HEK293 (cell line): ENCODE measurements around the gene PBX3.

Source experiments
- CTCF ChIP-seq: fragments of 450-650 bp; formaldehyde crosslinking; IDR thresholded peaks from 2 replicates; pipeline ENCODE4 v1.5.1; 2016; ENCODE audit warnings: missing biosample characterization, missing genetic modification characterization
- GLI2 ChIP-seq: fragments of 450-650 bp; formaldehyde crosslinking; IDR thresholded peaks from 2 replicates; pipeline ENCODE4; 2017; ENCODE audit warnings: missing biosample characterization, missing genetic modification characterization, low read depth, borderline replicate concordance
- HOXD13 ChIP-seq: sonication (generic); formaldehyde crosslinking; IDR thresholded peaks from 2 replicates; pipeline ENCODE4 v1.8.0; 2022; ENCODE audit warnings: missing genetic modification reagents, borderline replicate concordance
- SCRT2 ChIP-seq: fragments of 450-650 bp; formaldehyde crosslinking; IDR thresholded peaks from 2 replicates; pipeline ENCODE4 v1.5.1; 2016; ENCODE audit warnings: missing biosample characterization, missing genetic modification characterization
- ZNF132 ChIP-seq: fragments of 450-650 bp; formaldehyde crosslinking; IDR thresholded peaks from 2 replicates; pipeline ENCODE4 v1.5.1; 2017; ENCODE audit warnings: missing biosample characterization, missing genetic modification characterization, borderline replicate concordance
- ZNF138 ChIP-seq: fragments of 450-650 bp; formaldehyde crosslinking; IDR thresholded peaks from 2 replicates; pipeline ENCODE4 v1.5.1; 2016; ENCODE audit warnings: missing biosample characterization, missing genetic modification characterization, borderline replicate concordance
- ZNF155 ChIP-seq: fragments of 450-650 bp; formaldehyde crosslinking; IDR thresholded peaks from 2 replicates; pipeline ENCODE4 v1.5.1; 2016; ENCODE audit warnings: missing biosample characterization, missing genetic modification characterization
- ZNF24 ChIP-seq: fragments of 450-650 bp; formaldehyde crosslinking; IDR thresholded peaks from 2 replicates; pipeline ENCODE4 v1.5.1; 2016; ENCODE audit warnings: missing biosample characterization, missing genetic modification characterization
- ZNF274 ChIP-seq, 2 experiments: fragments of 200-500 bp in 1 of 2; fragments of 450-650 bp in 1 of 2; sonication (Bioruptor generic) in 1 of 2; formaldehyde crosslinking in 1 of 2; IDR thresholded peaks; 2 replicates each; pipeline versions ENCODE4 v1.5.1 to v1.6.1; 2014 to 2016; ENCODE audit warnings: borderline replicate concordance in 1 of 2, inconsistent platforms in 1 of 2, low read length in 1 of 2, missing biosample characterization in 1 of 2, missing genetic modification characterization in 1 of 2
- ZNF558 ChIP-seq: fragments of 450-650 bp; formaldehyde crosslinking; IDR thresholded peaks from 2 replicates; pipeline ENCODE4 v1.5.1; 2016; ENCODE audit warnings: missing biosample characterization, missing genetic modification characterization
- ZNF660 ChIP-seq: fragments of 450-650 bp; IDR thresholded peaks from 2 replicates; pipeline ENCODE4 v1.5.1; 2018; ENCODE audit warnings: missing biosample characterization, mild to moderate bottlenecking, missing genetic modification characterization
- TF ChIP-seq, protein P1 (sequence below): fragments of 450-650 bp; formaldehyde crosslinking; IDR thresholded peaks from 2 replicates; pipeline ENCODE4 v1.5.1; 2017; ENCODE audit warnings: missing biosample characterization, missing genetic modification characterization
- TF ChIP-seq, protein P2 (sequence below): fragments of 450-650 bp; formaldehyde crosslinking; IDR thresholded peaks from 2 replicates; pipeline ENCODE4 v1.5.1; 2016; ENCODE audit warnings: missing biosample characterization, missing genetic modification characterization, low read depth

- TF ChIP-seq ZNF138 (tag by site-specific recombination) (no peak), HOXD13 (CRISPR knock-in tag) (no peak), ZNF132 (tag by site-specific recombination) (no peak), ZNF558 (no peak), GLI2 (no peak), SCRT2 (tag by site-specific recombination) (no peak), CTCF (tag by site-specific recombination) (no peak), ZNF274 (IDR thresholded peaks at IDR 0.05; ENCODE audit: low read length) (no peak), ZNF274 (tag by site-specific recombination; IDR thresholded peaks at IDR 0.05; ENCODE audit: borderline replicate concordance) (no peak), ZNF24 (tag by site-specific recombination) (no peak), ZNF660 (no peak), ZNF155 (tag by site-specific recombination) (no peak)
- TF ChIP-seq, protein P1, sequence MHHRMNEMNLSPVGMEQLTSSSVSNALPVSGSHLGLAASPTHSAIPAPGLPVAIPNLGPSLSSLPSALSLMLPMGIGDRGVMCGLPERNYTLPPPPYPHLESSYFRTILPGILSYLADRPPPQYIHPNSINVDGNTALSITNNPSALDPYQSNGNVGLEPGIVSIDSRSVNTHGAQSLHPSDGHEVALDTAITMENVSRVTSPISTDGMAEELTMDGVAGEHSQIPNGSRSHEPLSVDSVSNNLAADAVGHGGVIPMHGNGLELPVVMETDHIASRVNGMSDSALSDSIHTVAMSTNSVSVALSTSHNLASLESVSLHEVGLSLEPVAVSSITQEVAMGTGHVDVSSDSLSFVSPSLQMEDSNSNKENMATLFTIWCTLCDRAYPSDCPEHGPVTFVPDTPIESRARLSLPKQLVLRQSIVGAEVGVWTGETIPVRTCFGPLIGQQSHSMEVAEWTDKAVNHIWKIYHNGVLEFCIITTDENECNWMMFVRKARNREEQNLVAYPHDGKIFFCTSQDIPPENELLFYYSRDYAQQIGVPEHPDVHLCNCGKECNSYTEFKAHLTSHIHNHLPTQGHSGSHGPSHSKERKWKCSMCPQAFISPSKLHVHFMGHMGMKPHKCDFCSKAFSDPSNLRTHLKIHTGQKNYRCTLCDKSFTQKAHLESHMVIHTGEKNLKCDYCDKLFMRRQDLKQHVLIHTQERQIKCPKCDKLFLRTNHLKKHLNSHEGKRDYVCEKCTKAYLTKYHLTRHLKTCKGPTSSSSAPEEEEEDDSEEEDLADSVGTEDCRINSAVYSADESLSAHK = no peak
- TF ChIP-seq, protein P2, sequence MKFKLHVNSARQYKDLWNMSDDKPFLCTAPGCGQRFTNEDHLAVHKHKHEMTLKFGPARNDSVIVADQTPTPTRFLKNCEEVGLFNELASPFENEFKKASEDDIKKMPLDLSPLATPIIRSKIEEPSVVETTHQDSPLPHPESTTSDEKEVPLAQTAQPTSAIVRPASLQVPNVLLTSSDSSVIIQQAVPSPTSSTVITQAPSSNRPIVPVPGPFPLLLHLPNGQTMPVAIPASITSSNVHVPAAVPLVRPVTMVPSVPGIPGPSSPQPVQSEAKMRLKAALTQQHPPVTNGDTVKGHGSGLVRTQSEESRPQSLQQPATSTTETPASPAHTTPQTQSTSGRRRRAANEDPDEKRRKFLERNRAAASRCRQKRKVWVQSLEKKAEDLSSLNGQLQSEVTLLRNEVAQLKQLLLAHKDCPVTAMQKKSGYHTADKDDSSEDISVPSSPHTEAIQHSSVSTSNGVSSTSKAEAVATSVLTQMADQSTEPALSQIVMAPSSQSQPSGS (tag by site-specific recombination) = no peak
Observed at GRCh38 chr9:125856331-125856730, 109.2 kb downstream of the PBX3 start.
